Stimulated activated naive B cell treated with anti-CD40 and anti-IgM and Interleukin-4, amounts not matched to agents 10 μg/mL and 1 μg/mL and 100 μg/mL, for 72 hours (primary cell): ENCODE measurements around the gene IGFBP6.

ENCODE experiments used
- ATAC-seq, 2 donors: fragments of 150-1000 bp; cut with Tn5 transposase; replicated peaks; 2 replicates each; pipeline ENCODE4 v1.10.0; 2021; ENCODE audit warnings: moderate library complexity in 1 of 2
- DNase-seq: peaks from one replicate; pipeline ENCODE4 v3.0.0; 2021
- H3K27ac Mint-ChIP-seq: one replicate; pipeline ENCODE4 v1.8.0; 2022; ENCODE audit warnings: mild to moderate bottlenecking, mixed read lengths
- H3K27me3 Mint-ChIP-seq, 2 donors: one replicate each; pipeline ENCODE4 v1.8.0; 2022; ENCODE audit warnings: mixed read lengths in 2 of 2
- H3K36me3 Mint-ChIP-seq, 2 donors: one replicate each; pipeline ENCODE4 v1.8.0; 2022; ENCODE audit warnings: mixed read lengths in 2 of 2, mild to moderate bottlenecking in 1 of 2
- H3K4me1 Mint-ChIP-seq, 2 donors: one replicate each; pipeline ENCODE4 v1.8.0; 2022; ENCODE audit warnings: mixed read lengths in 2 of 2, mild to moderate bottlenecking in 1 of 2
- H3K4me3 Mint-ChIP-seq, 2 donors: one replicate each; pipeline ENCODE4 v1.8.0; 2022; ENCODE audit warnings: mild to moderate bottlenecking in 2 of 2, mixed read lengths in 2 of 2, moderate library complexity in 1 of 2
- H3K9me3 Mint-ChIP-seq, 2 donors: one replicate each; pipeline ENCODE4 v1.8.0; 2022; ENCODE audit warnings: mixed read lengths in 2 of 2, mild to moderate bottlenecking in 1 of 2

The IGFBP6 gene

DNA sequence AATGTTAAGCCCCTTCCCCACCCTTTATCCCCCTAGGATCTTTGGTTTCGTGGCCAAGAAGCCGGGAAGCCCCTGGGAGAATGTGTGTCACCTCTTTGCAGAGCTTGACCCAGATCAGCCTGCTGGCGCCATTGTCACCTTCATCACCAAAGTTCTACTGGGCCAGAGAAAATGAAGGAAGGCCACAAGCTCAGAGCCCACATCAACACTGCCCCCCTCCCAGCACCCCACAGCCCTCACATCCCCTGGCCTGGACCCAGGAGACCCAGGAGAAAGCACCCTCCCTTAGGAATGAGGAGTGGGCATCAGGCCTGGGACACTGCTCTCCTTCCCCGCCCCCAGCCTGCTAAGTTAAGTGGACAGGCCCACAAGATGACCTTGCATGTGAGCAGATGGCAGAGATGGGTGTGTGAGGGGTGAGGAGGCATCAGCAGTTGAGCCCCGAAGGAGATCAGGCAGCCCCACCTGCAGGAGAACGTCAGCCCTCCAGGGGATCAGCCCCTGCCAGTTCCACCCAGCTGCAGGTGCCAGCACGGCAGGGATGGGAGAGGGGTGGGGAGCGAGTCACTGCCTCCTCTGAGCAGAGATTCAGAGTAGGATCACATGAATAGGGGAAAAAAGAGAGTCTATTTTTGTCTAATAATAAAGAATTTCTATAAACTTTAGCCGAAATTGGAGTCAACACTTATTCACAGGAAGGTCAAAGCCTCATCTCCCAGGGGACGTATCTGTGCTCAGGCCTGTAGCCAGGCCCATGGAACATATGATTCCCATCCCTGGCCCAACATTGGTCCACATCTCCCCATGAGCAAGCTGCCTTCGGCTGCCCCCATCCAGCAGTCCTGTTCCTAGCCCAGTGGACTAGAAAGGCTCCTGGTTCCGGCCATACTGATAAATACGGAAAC is 33.5 kb upstream of the IGFBP6 start:
- no peak for DNase-seq
- Mint-ChIP-seq H3K36me3 (peaks cover 34 to 46% of the 10 kb centered on the region in 2 donors), H3K27ac (peak overlapping the region; percentile 37)

DNA sequence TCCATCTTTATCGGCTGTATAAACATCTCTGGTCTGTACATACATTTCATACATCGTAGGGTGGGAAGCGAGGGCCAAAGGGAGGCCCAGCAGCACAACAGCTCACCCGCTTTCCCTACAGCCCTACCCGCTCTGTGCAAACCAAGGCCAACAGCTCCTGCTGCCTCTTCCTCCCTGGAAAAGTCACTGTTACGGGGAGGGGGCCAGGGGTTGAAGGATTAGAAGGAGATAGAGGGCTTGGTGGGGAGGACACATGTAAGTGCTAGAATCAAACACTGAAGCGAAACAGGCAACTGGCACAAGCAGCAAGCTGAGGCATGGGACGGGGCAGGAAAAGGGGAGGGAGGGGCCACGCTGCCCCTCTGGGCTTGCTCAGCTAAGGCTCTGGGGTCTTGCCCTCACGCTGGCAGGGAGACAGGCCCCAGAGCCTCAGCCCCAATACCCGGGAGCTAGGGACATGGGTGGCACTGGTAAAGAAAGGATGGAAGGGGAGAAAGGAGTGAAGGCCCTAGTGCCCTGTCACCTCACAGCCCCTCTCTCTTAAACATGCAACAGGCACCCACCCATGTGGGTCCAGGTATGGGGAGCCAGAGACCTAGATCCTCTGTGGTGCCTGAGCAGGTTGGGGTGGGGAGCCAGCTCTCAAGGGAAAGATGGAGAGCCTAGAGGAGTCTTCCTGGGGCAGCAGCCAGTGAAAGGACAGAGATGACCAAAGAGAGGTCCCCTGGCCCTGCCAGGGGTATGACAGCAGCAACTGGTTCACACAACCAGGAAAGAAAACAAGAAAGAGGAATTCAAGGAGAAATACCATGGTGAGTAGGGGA is 32.6 kb upstream of the IGFBP6 start:
- Mint-ChIP-seq H3K9me3 (no peaks in the 10 kb centered on the region), H3K4me3 (no peak overlapping the region), H3K27ac (no peak overlapping the region), H3K27me3 (peaks cover 3 to 5% of the 10 kb centered on the region in 2 donors), H3K36me3 (peaks cover 36 to 50% of the 10 kb centered on the region in 2 donors), H3K4me1 (peaks cover 7 to 16% of the 10 kb centered on the region in 2 donors)
- DNase-seq (no peak), ATAC-seq (no peak)

More for the DNA sequence above, 33.5 kb upstream of the IGFBP6 start:
- Mint-ChIP-seq H3K9me3 (no peaks in the 10 kb centered on the region), H3K4me3 (no peak overlapping the region), H3K27me3 (peaks cover 3 to 5% of the 10 kb centered on the region in 2 donors), H3K4me1 (peaks cover 5 to 16% of the 10 kb centered on the region in 2 donors)
- no peak for ATAC-seq

DNA sequence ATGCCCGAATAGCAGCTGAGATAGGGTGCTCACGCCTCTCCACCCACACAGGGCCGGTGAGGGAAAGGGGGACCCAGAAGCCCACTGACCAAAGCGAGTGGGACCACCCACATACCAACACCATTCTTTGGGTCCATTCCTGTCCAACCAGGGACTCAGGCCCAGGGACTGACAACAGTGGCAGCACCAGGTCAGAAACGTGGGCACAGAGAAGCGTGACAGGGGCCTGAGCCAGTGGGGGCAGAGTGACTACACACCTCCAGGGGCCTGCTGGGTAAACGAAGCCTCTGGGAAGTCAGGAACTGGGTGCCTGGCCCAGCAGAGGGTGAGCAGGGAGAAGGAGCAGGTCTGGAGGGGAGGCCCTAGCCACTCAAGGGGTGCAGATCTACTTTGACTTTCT is 32.0 kb upstream of the IGFBP6 start:
- Mint-ChIP-seq H3K27ac (no peak overlapping the region), H3K9me3 (no peaks in the 10 kb centered on the region), H3K27me3 (peaks cover 3 to 5% of the 10 kb centered on the region in 2 donors), H3K36me3 (peaks cover 36 to 55% of the 10 kb centered on the region in 2 donors), H3K4me1 (peaks cover 7 to 16% of the 10 kb centered on the region in 2 donors), H3K4me3 (no peak overlapping the region)
- ATAC-seq (no peak), DNase-seq (no peak)

DNA sequence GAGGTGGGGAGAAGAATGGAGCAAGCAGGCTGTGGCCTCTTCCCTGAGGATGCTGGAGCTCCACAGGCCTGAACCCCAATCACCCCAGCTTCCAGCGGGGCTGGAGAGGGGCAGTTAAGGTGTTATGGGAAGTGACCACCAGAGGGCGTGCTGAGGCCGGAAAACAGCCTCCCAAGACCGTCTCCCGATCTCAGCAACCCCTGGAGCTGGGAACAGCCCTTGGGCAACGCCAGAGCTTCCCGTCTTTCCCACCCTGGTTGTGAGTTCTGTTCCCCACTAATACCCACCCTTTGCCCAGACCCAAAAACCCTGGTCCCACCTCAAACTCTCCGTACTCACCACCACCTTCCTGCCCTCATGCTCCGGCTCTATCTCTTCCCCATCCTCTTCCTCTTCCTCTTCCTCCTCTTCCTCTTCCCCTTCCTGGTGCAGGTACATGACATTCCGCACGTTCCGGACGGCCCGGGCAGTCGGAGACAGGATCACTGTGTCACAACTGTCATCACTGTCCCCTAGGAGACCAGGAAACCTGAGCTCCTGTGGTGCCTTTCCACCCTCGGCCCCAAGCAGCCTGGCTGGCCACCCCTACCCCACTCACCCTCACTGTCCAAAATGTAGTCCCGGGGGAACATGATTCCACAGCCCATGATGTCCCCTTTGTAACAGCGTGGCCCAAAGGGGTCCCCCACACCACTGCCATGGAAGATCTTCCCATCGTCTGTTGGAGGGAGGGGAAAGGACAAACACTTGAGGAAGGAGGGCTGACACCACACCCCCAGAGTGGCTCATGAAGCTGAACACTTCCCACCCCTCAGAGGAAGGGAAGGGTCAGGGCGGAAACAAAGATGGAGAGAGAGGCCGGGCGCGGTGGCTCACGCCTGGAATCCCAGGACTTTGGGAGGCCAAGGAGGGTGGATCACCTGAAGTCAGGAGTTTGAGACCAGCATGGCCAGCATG is 31.2 kb upstream of the IGFBP6 start:
- no peaks in the 10 kb centered on the region for H3K27me3 Mint-ChIP-seq
- H3K27ac Mint-ChIP-seq = no peak overlapping the region
- H3K9me3 Mint-ChIP-seq = no peaks in the 10 kb centered on the region
- H3K4me1 Mint-ChIP-seq = peaks cover 11 to 16% of the 10 kb centered on the region in 2 donors
- DNase-seq (no peak), ATAC-seq (peak; percentile 68 to 75)
- peaks cover 36 to 62% of the 10 kb centered on the region in 2 donors for H3K36me3 Mint-ChIP-seq
- H3K4me3 Mint-ChIP-seq = no peak overlapping the region

DNA sequence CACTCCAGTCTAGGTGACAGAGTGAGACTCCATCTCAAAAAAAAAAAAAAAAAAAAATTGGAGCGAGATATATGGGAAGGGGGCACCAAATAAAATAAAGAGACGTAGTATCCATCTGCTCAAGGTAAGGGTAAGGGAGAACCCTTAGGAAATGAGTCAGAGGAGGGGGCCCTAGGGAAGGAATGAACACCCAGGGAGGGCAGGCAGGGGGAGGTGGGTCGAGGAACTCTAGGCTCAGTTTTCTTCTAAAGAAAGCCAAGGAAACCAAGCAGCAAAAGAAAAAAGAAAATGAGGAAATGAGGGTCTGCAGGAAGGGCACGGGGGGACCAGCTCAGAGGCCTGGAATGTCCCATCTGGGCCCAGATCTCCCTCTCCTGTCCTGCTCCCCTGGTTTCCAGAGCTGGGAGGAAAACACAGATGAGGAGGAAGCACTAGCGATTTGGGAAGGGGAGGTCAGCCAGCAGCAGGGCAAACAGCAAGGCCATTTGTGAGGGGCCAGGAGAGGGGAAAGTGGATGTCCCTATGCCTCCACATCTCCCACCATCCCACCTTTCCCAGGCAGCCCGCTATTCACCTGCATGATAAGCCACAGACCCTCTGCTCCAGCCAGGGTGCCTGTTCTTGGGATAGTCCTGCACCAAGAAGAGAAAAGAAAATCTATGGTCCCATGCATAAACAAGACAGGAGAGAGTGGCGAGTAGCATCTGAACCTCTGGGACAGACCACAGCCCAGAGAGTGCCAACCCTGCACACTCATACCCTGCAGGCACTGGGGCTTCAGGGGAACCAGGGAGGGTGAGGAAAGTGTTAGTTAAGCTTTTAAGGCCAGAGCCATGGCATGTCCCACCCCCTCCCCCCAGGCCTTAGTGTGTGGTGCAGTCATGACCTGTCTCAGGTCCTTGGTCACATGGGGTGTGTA is 30.1 kb upstream of the IGFBP6 start:
- no peak overlapping the region for H3K4me3 Mint-ChIP-seq
- ATAC-seq = peak in 1 of 2 donors; percentile 25
- peaks cover 43 to 73% of the 10 kb centered on the region in 2 donors for H3K36me3 Mint-ChIP-seq
- H3K9me3 Mint-ChIP-seq = no peaks in the 10 kb centered on the region
- H3K27ac Mint-ChIP-seq = peak overlapping the region; percentile 86
- H3K27me3 Mint-ChIP-seq = no peaks in the 10 kb centered on the region
- DNase-seq = no peak
- peaks cover 17 to 24% of the 10 kb centered on the region in 2 donors for H3K4me1 Mint-ChIP-seq

DNA sequence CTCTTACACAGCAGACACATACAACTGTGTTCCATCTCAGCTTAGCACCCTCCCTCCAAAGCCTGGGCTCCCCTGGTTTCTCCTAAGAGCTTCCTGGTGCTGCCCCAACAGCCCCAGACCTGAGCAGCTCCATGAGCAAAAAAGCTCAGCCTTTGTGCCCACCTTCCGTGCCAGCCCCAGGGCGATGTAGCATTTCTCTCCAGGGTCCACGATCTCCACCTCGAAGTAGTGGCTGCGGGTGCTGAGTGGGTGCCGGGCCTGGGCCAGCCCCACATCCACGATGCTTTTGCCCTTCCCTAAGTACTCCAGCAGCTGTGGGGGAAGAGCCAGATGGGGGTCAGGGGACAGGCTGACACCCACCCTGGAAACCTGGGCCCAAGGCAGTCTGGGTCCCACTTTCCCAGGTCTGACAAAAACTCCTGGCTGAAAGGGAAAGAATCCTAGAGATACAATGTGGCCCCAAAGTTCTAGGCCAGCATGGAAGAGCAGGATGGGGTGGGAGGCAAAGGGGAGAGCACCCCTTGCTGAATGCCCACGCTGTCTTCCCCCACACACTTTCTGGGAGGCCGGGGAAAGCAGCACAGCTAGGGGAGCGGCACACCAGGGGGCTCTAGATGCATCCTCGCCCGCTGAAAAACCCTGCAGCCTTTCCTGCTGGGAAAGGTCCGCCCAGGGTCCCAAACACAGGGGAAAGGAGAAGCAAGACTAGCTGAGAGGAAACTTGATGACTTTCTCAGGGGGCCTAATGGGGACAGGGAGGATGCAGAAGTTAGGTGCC is 29.3 kb upstream of the IGFBP6 start:
- no peak overlapping the region for H3K4me3 Mint-ChIP-seq
- no peak for ATAC-seq
- no peak for DNase-seq
- H3K36me3 Mint-ChIP-seq = peaks cover 46 to 82% of the 10 kb centered on the region in 2 donors
- no peaks in the 10 kb centered on the region for H3K27me3 Mint-ChIP-seq
- no peaks in the 10 kb centered on the region for H3K9me3 Mint-ChIP-seq
- H3K27ac Mint-ChIP-seq = peak overlapping the region; percentile 63
- H3K4me1 Mint-ChIP-seq = peaks cover 22 to 32% of the 10 kb centered on the region in 2 donors

DNA sequence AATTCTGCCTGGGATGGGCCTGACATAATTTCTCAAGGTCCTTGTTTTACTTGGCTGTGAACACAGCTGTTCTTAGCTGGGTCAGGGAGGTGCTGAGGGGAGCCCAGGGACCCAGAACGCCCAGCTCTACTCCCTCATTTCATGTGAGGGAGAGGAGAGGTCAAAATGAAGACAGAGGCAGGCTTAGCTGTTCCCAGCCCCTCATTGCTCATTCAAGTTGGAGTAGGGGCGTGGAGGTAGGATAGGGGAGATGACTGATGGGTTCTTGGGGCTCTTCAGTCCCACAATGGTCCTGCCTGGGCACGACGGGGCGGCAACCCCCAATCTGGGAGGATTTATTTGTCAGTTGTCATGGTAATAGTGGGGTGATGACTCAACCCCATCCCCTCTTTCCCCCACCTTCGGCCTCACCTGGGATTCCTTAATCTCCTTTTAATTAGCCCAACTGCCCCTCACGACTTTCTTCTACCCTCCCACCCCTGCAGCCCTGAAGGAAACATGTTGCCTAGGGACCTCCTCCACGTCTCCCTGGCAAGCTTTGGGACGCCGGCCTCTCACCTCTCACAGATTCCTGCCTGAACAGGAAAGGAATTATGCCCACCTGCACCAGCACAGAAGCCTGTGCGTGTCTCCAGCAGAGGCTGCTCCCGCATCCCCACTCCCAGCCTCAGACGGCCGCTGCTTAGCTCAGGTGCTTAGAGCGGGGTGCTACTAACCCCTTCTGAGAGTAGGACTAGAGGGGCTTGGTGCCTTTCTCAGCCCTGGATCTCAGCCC is 28.5 kb upstream of the IGFBP6 start:
- DNase-seq (no peak), ATAC-seq (no peak)
- Mint-ChIP-seq H3K9me3 (no peaks in the 10 kb centered on the region), H3K4me3 (no peak overlapping the region), H3K36me3 (peaks cover 46 to 82% of the 10 kb centered on the region in 2 donors), H3K27ac (peak overlapping the region; percentile 70), H3K4me1 (peaks cover 23 to 37% of the 10 kb centered on the region in 2 donors), H3K27me3 (no peaks in the 10 kb centered on the region)

DNA sequence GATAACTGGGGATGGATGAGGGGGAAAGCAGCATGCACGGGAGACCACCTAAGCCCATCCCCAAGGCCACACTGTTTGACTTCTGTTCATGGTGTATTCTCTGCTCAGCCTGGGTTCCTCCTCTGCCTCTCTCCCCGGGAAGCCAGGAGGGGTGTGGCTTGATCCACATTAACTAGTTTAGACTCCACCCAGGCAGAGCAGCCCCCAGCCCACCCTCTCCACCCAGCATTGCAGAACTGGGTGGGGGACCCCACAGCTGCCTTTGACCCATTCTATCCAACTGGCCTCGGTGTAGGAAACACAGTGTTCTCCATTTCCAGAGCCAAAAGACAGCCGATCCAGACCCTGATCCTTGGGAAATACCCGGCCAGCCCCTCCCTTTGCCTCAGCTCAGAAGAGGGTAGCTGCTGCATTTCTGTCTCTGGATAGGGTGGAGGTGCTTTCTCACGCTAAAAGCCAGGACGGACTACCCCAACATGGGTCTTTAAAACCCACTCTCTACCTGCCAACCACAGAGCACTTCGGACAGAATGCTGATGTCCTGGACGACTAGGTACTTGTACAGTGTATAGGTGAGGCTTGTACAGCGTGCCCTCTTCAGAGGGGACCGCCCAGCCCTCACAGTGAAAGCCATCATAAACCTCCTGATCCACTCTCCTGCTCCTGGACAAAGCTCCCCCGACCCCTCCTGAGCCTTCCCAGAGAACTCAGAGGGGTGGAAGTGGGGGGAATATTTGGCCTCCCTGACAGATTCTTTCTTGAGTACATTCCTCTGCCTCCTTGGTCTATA is 27.7 kb upstream of the IGFBP6 start:
- Mint-ChIP-seq H3K4me3 (no peak overlapping the region), H3K27ac (no peak overlapping the region), H3K9me3 (no peaks in the 10 kb centered on the region), H3K4me1 (peaks cover 28 to 45% of the 10 kb centered on the region in 2 donors), H3K27me3 (no peaks in the 10 kb centered on the region), H3K36me3 (peaks cover 50 to 85% of the 10 kb centered on the region in 2 donors)
- DNase-seq (no peak), ATAC-seq (no peak)

DNA sequence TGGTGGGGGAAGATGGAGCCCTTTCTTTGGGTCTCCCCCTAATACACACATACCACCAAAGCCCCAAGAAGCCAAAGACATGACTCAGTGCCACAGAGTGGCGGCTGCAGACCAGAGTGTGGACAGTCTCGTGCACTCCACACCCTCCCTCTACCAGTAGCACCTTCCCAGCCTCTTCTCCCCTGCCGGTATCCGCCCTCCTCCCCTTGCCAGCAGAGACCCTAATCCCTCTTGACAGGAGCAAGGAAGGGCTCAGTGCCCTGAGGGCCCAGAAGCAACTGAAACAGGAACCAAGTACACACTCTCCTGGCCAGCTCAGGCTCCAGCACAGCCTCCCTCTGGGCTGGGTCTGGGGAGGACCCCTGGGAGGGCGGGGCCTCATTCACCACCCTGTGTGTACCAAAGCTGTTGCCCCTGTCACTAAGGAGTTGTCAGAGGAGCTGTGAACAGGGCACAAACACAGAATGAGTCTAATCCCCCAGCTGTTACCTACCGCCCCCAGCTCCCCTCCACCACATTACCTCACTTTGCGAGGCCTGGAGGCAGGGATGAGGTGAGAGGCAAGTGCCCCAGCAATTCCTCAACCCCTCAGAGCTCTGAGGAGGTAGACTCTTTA is 26.5 kb upstream of the IGFBP6 start:
- DNase-seq (no peak), ATAC-seq (peak; percentile 41 to 45)
- H3K9me3 Mint-ChIP-seq = no peaks in the 10 kb centered on the region
- no peak overlapping the region for H3K4me3 Mint-ChIP-seq
- H3K27ac Mint-ChIP-seq = no peak overlapping the region
- H3K27me3 Mint-ChIP-seq = no peaks in the 10 kb centered on the region
- peaks cover 45 to 83% of the 10 kb centered on the region in 2 donors for H3K36me3 Mint-ChIP-seq
- peaks cover 34 to 51% of the 10 kb centered on the region in 2 donors for H3K4me1 Mint-ChIP-seq

DNA sequence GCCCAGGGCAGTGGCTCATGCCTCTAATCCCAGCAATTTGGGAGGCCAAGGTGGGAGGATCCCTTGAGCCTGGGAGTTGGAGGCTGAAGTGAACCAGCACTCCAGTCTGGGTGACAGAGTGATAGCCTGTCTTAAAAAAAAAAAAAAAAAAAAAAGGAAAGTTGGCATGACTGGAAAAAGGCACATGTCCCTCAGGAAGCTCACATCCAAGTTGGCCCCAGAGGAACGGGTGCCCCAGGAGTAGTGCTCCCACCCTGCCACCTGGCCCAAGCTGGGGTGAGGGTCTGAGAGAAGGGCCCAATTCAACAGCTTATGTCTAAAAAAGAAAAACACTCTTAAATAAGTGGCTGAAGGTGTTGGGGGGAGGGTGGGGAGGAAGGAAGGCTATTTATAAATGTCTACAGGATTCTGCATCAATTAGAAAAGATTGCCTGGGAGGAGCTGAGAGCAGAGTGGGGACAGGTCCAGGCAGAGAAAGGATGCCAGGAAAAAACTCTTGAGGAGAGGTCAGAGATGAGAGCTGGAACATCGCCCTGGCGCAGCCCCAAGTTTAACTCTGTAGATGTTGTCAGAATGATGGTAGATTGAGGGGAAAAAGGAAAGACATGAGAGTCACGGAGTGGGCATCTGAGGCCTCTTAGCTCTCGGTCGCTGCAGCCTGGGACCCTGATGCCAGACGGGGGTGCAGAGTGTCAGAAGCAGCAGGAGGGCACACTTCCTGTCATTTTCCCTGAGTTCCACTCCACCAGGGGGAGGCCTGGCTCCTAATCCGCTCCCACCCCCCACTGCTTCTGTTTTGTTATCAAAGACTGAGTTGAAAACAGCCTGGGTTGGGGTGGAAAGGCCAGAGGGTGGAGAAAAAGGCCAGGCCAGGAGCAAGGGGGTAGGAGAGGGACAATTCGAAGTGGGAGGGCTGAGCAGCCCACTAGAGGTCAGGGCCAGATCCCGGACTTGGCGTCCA is 25.6 kb upstream of the IGFBP6 start:
- H3K36me3 Mint-ChIP-seq = peaks cover 41 to 80% of the 10 kb centered on the region in 2 donors
- no peaks in the 10 kb centered on the region for H3K9me3 Mint-ChIP-seq
- ATAC-seq (no peak), DNase-seq (no peak)
- H3K27ac Mint-ChIP-seq = no peak overlapping the region
- no peaks in the 10 kb centered on the region for H3K27me3 Mint-ChIP-seq
- no peak overlapping the region for H3K4me3 Mint-ChIP-seq
- H3K4me1 Mint-ChIP-seq = peaks cover 34 to 50% of the 10 kb centered on the region in 2 donors
